Urinary bladder (tissue), 4 donors: ENCODE data around the gene DCLK1. TPM values are rescaled to one million over a fixed set of nuclear protein-coding genes. Genes with fewer than 3 reads are reported as not detected.

ENCODE experiments used
- DNase-seq: peaks from one replicate; pipeline ENCODE4 v3.0.0-alpha.2; 2015; ENCODE audit errors: extremely low spot score
- H3K27ac ChIP-seq: one replicate; pipeline ENCODE4 v1.5.1; 2013; ENCODE audit warnings: low read depth, mild to moderate bottlenecking, moderate library complexity
- H3K36me3 ChIP-seq: one replicate; pipeline ENCODE4 v1.6.1; 2013; ENCODE audit warnings: mild to moderate bottlenecking, moderate library complexity; ENCODE audit not compliant: insufficient read depth
- H3K4me1 ChIP-seq: one replicate; pipeline ENCODE4 v1.6.1; 2013; ENCODE audit warnings: mild to moderate bottlenecking, moderate library complexity; ENCODE audit not compliant: insufficient read depth
- H3K4me3 ChIP-seq: one replicate; pipeline ENCODE4 v1.5.1; 2013; ENCODE audit warnings: low read depth, low read length
- WGBS: extraction: QIAGEN DNeasy Blood & Tissue Kit; methylation state at CpG from one replicate; pipeline ENCODE4 v1.1.7; 2013; 5-methylcytosine and 5-hydroxymethylcytosine counted together
- polyA plus RNA-seq: library from polyadenylated mRNA; stranded (reverse); fragments of 200-250 nt; gene quantifications from one replicate; pipeline ENCODE4 v1.2.3, GENCODE V29; 2013
- total RNA-seq: library from RNA; depleted of rRNA; stranded (reverse); fragments of >200 nt; gene quantifications from one replicate; pipeline ENCODE4 v1.2.3, GENCODE V29; 2014
- donor health status: healthy with polysubstance abuse.
- donor health status: healthy.

Gene DCLK1
- total and polyA plus RNA-seq, 2 donors = 6.5 to 89.1 TPM

- H3K4me1 ChIP-seq = peaks cover 1% of the 10 kb centered on the region
- H3K27ac ChIP-seq = no peak overlapping the region
- H3K36me3 ChIP-seq = no peaks in the 10 kb centered on the region
- 86% methylated on average over 10 of the region's 10 CpGs for WGBS
- no peak overlapping the region for H3K4me3 ChIP-seq
- no peak for DNase-seq
These were observed 189.8 kb downstream of the DCLK1 start for GRCh38 chr13:35941374-35941773.

- no peak overlapping the region for H3K27ac ChIP-seq
- peaks cover 1% of the 10 kb centered on the region for H3K4me1 ChIP-seq
- no peaks in the 10 kb centered on the region for H3K36me3 ChIP-seq
- no peak overlapping the region for H3K4me3 ChIP-seq
- DNase-seq = no peak
- 57% methylated on average over 4 of the region's 4 CpGs for WGBS
These were observed 190.4 kb downstream of the DCLK1 start for GRCh38 chr13:35940734-35941133.

GRCh38 chr13:35936246-35936978 lies 194.8 kb downstream of the DCLK1 start:
- WGBS = 51% methylated on average over 3 of the region's 3 CpGs
- H3K4me3 ChIP-seq = no peak overlapping the region
- no peak overlapping the region for H3K27ac ChIP-seq

GRCh38 chr13:35930665-35931631 lies 200.2 kb downstream of the DCLK1 start:
- Histone ChIP-seq H3K4me1 (no peaks in the 10 kb centered on the region), H3K36me3 (no peaks in the 10 kb centered on the region), H3K27ac (no peak overlapping the region), H3K4me3 (no peak overlapping the region)
- no peak for DNase-seq
- WGBS = 68% methylated on average over 4 of the region's 4 CpGs

More at GRCh38 chr13:35936246-35936978, 194.8 kb downstream of the DCLK1 start:
- H3K4me1 ChIP-seq = no peaks in the 10 kb centered on the region
- no peak for DNase-seq
- H3K36me3 ChIP-seq = no peaks in the 10 kb centered on the region

- Histone ChIP-seq H3K36me3 (no peaks in the 10 kb centered on the region), H3K4me3 (no peak overlapping the region), H3K4me1 (no peaks in the 10 kb centered on the region), H3K27ac (no peak overlapping the region)
- no peak for DNase-seq
- WGBS = 52% methylated on average over 4 of the region's 4 CpGs
These were observed 203.6 kb downstream of the DCLK1 start for GRCh38 chr13:35927567-35928021.

- Histone ChIP-seq H3K27ac (no peak overlapping the region), H3K4me3 (no peak overlapping the region), H3K36me3 (no peaks in the 10 kb centered on the region), H3K4me1 (no peaks in the 10 kb centered on the region)
- DNase-seq = no peak
- 44% methylated on average over 2 of the region's 2 CpGs for WGBS
These were observed 204.2 kb downstream of the DCLK1 start for GRCh38 chr13:35926859-35927530.

- 68% methylated on average over 3 of the region's 3 CpGs for WGBS
- Histone ChIP-seq H3K36me3 (no peaks in the 10 kb centered on the region), H3K4me3 (no peak overlapping the region), H3K27ac (no peak overlapping the region), H3K4me1 (no peaks in the 10 kb centered on the region)
- DNase-seq = no peak
These were observed 205.5 kb downstream of the DCLK1 start for GRCh38 chr13:35925669-35926068.

GRCh38 chr13:35923347-35923746 lies 207.8 kb downstream of the DCLK1 start:
- Histone ChIP-seq H3K4me3 (no peak overlapping the region), H3K27ac (no peak overlapping the region), H3K36me3 (no peaks in the 10 kb centered on the region), H3K4me1 (no peaks in the 10 kb centered on the region)
- 78% methylated on average over 3 of the region's 3 CpGs for WGBS
- no peak for DNase-seq

GRCh38 chr13:35920816-35921215 lies 210.4 kb downstream of the DCLK1 start:
- DNase-seq = no peak
- WGBS = 84% methylated on average over 7 of the region's 7 CpGs

GRCh38 chr13:35917942-35918645 lies 213.1 kb downstream of the DCLK1 start:
- 87% methylated on average over 8 of the region's 8 CpGs for WGBS
- H3K4me3 ChIP-seq = no peak overlapping the region
- no peaks in the 10 kb centered on the region for H3K4me1 ChIP-seq
- H3K36me3 ChIP-seq = no peaks in the 10 kb centered on the region
- DNase-seq = no peak
- no peak overlapping the region for H3K27ac ChIP-seq

More at GRCh38 chr13:35920816-35921215, 210.4 kb downstream of the DCLK1 start:
- H3K4me3 ChIP-seq = no peak overlapping the region
- H3K27ac ChIP-seq = no peak overlapping the region
- no peaks in the 10 kb centered on the region for H3K36me3 ChIP-seq
- H3K4me1 ChIP-seq = no peaks in the 10 kb centered on the region

GRCh38 chr13:35917252-35917941 lies 213.8 kb downstream of the DCLK1 start:
- Histone ChIP-seq H3K4me1 (no peaks in the 10 kb centered on the region), H3K27ac (no peak overlapping the region), H3K36me3 (no peaks in the 10 kb centered on the region), H3K4me3 (no peak overlapping the region)
- WGBS = 62% methylated on average over 13 of the region's 13 CpGs
- DNase-seq = no peak

- no peak overlapping the region for H3K27ac ChIP-seq
- no peaks in the 10 kb centered on the region for H3K36me3 ChIP-seq
- no peaks in the 10 kb centered on the region for H3K4me1 ChIP-seq
- no peak overlapping the region for H3K4me3 ChIP-seq
- 69% methylated on average over 2 of the region's 2 CpGs for WGBS
- no peak for DNase-seq
These were observed 215.0 kb downstream of the DCLK1 start for GRCh38 chr13:35916146-35916545.
